HepG2 (cell line): ENCODE results near the gene TMEM255B. TPM values are rescaled to one million over a fixed set of nuclear protein-coding genes. Genes with fewer than 3 reads are reported as not detected.

ENCODE experiments used
- ATAC-seq: fragments of 200-7000 bp; cut with Tn5 transposase; 3 replicates; pipeline ENCODE4 v1.9.1; 2020; ENCODE audit warnings: mild to moderate bottlenecking, moderate library complexity
- BruUV-seq: library from RNA; stranded (reverse); fragments of 400-500 nt; replicated peaks from 2 replicates; lab custom pipeline; 2021; lab: Mats Ljungman, UMichigan
- CTCF ChIA-PET: fragments of 300-600 bp; formaldehyde crosslinking; extraction: SDS; loops from one replicate; lab custom pipeline; 2021; ENCODE audit warnings: low total read pairs, inconsistent platforms, low intra/inter-chr PET ratio; lab: Yijun Ruan, JAX
- POLR2A ChIA-PET: fragments of 350-600 bp; sonication (Branson Sonifier 250); formaldehyde crosslinking; loops from one replicate; lab custom pipeline; 2020; ENCODE audit warnings: antibody characterized with exemption, inconsistent platforms; lab: Yijun Ruan, JAX
- DNase-seq: peaks from one replicate; pipeline ENCODE4 v3.0.0-alpha.2; 2015; ENCODE audit warnings: low spot score
- FAIRE-seq: peaks from 3 replicates; lab custom pipeline; 2011; peaks lifted over from hg19 to GRCh38; lab: Jason Lieb, UNC
- H2AFZ ChIP-seq: one replicate; pipeline ENCODE4 v1.6.1; 2011; ENCODE audit warnings: low read length, inconsistent platforms
- H3K27ac ChIP-seq: fragments of 300-600 bp; 3 replicates; pipeline ENCODE4 v1.8.0; 2011; ENCODE audit warnings: mixed run types, mild to moderate bottlenecking, mixed read lengths, low read length, inconsistent platforms; ENCODE audit not compliant: insufficient read depth; ENCODE audit errors: extremely low read length
- H3K27me3 ChIP-seq, 2 experiments: fragments of 200-600 bp in 1 of 2; 2 replicates in 1 of 2; 3 replicates in 1 of 2; pipeline versions ENCODE4 v1.6.0 to v1.8.0; 2011; ENCODE audit warnings: low read length in 2 of 2, mild to moderate bottlenecking in 2 of 2, moderate library complexity in 2 of 2, inconsistent platforms in 1 of 2; ENCODE audit not compliant: insufficient read depth in 2 of 2, control insufficient read depth in 1 of 2
- H3K36me3 ChIP-seq, 2 experiments: fragments of 200-600 bp in 1 of 2; replicated peaks in 1 of 2; 2 replicates in 1 of 2; 3 replicates in 1 of 2; pipeline versions ENCODE4 v1.5.1 to v1.8.0; 2011; ENCODE audit warnings: low read length in 2 of 2, inconsistent platforms in 1 of 2; ENCODE audit not compliant: insufficient read depth in 2 of 2, control insufficient read depth in 1 of 2
- H3K4me1 ChIP-seq: 2 replicates; pipeline ENCODE4 v1.5.1; 2012; ENCODE audit warnings: low read length, inconsistent platforms; ENCODE audit not compliant: insufficient read depth
- H3K4me2 ChIP-seq: 2 replicates; pipeline ENCODE4 v1.6.0; 2011; ENCODE audit warnings: low read depth, low read length, inconsistent platforms
- H3K4me3 ChIP-seq, 3 experiments: fragments of 200-600 bp in 1 of 3; sonication (generic), shearing (Covaris generic) in 1 of 3; replicated peaks in 1 of 3; 2 replicates each; pipeline ENCODE4 v1.5.1; 2011 to 2016; ENCODE audit warnings: low read length in 3 of 3, inconsistent platforms in 2 of 3, low read depth in 2 of 3, mild to moderate bottlenecking in 2 of 3, control low read depth in 1 of 3, mixed read lengths in 1 of 3; ENCODE audit not compliant: insufficient read depth in 1 of 3
- H3K79me2 ChIP-seq: one replicate; pipeline ENCODE4 v1.6.1; 2011; ENCODE audit warnings: low read length, inconsistent platforms; ENCODE audit not compliant: insufficient read depth
- H3K9ac ChIP-seq: 2 replicates; pipeline ENCODE4 v1.6.0; 2011; ENCODE audit warnings: mild to moderate bottlenecking, low read depth, low read length, inconsistent platforms; ENCODE audit not compliant: insufficient read depth
- H3K9me3 ChIP-seq: 2 replicates; pipeline ENCODE4 v1.5.1; 2012; ENCODE audit warnings: mild to moderate bottlenecking, low read length
- H4K20me1 ChIP-seq: 2 replicates; pipeline ENCODE4 v1.6.0; 2011; ENCODE audit warnings: inconsistent platforms, mild to moderate bottlenecking, low read length, moderate library complexity; ENCODE audit not compliant: insufficient read depth
- CENPX ChIP-seq: sonication (generic); formaldehyde crosslinking; IDR thresholded peaks from 2 replicates; pipeline ENCODE4 v1.9.0; 2021; ENCODE audit warnings: mild to moderate bottlenecking, missing genetic modification reagents, moderate library complexity
- KLF13 ChIP-seq: sonication (generic); formaldehyde crosslinking; IDR thresholded peaks from 2 replicates; pipeline ENCODE4 v1.4.0; 2020; ENCODE audit warnings: mild to moderate bottlenecking, missing genetic modification reagents
- KMT2A ChIP-seq: sonication (generic); formaldehyde crosslinking; IDR thresholded peaks from 2 replicates; pipeline ENCODE4 v1.4.0; 2020; ENCODE audit warnings: missing genetic modification reagents
- NCOA5 ChIP-seq: sonication (generic); formaldehyde crosslinking; IDR thresholded peaks from 2 replicates; pipeline ENCODE4 v1.4.0; 2020; ENCODE audit warnings: missing genetic modification reagents
- NONO ChIP-seq, 2 experiments: fragments of 450-650 bp in 1 of 2; sonication (generic) in 1 of 2; formaldehyde crosslinking in 1 of 2; IDR thresholded peaks in 1 of 2; conservative IDR thresholded peaks in 1 of 2; 2 replicates each; pipeline versions ENCODE4 v1.6.1 to v1.8.0; 2017 to 2022; ENCODE audit warnings: mild to moderate bottlenecking in 1 of 2, missing genetic modification reagents in 1 of 2, moderate library complexity in 1 of 2
- ONECUT2 ChIP-seq: sonication (generic); formaldehyde crosslinking; IDR thresholded peaks from 2 replicates; pipeline ENCODE4 v1.4.0; 2020; ENCODE audit warnings: missing genetic modification reagents
- SATB2 ChIP-seq: sonication (generic); formaldehyde crosslinking; IDR thresholded peaks from 2 replicates; pipeline ENCODE4 v1.5.0; 2020; ENCODE audit warnings: missing genetic modification reagents
- TCF7 ChIP-seq: sonication (generic); IDR thresholded peaks from 2 replicates; pipeline ENCODE4 v1.6.1; 2016; ENCODE audit warnings: antibody characterized with exemption, low read depth
- ZNF17 ChIP-seq: sonication (generic); formaldehyde crosslinking; IDR thresholded peaks from 2 replicates; pipeline ENCODE4 v1.5.0; 2020; ENCODE audit warnings: mild to moderate bottlenecking, missing genetic modification reagents
- ZNF484 ChIP-seq: sonication (generic); formaldehyde crosslinking; IDR thresholded peaks from 2 replicates; pipeline ENCODE4 v1.5.1; 2020; ENCODE audit warnings: mild to moderate bottlenecking, low read depth, missing genetic modification reagents, borderline replicate concordance
- ZSCAN20 ChIP-seq: sonication (generic); formaldehyde crosslinking; IDR thresholded peaks from 2 replicates; pipeline ENCODE4 v1.4.0; 2020; ENCODE audit warnings: missing genetic modification reagents, mild to moderate bottlenecking, borderline replicate concordance
- WGBS: methylation state at CpG from one replicate; pipeline ENCODE4 v1.1.6; 2017; ENCODE audit warnings: low lambda C conversion rate; 5-methylcytosine and 5-hydroxymethylcytosine counted together
- in situ Hi-C: cut with HindIII; loops from 2 replicates; pipeline ENCODE4 v1.10.0; 2017; ENCODE audit warnings: low pct_unique_long_range_greater_than_20kb; ENCODE audit not compliant: extremely low pct_ligation_motif_present
- intact Hi-C: fragments of 100-400 bp; cut with micrococcal nuclease; formaldehyde crosslinking; loops from one replicate; pipeline ENCODE4 v1.10.0; 2022; ENCODE audit not compliant: unreplicated experiment
- polyA plus RNA-seq, 8 experiments: library from polyadenylated mRNA; depleted of rRNA in 3 of 8; stranded (reverse) in 7 of 8; unstranded in 1 of 8; fragments of >200 nt; fragmentation: Illumina TruSeq in 4 of 8; extraction: Trizol in 4 of 8; gene quantifications; 2 replicates each; pipeline versions ENCODE4 v1.2.1 to v1.2.3, GENCODE V29; 2011 to 2016; ENCODE audit warnings: low read depth in 4 of 8, missing spikeins in 1 of 8, mixed read lengths in 1 of 8; ENCODE audit not compliant: insufficient read depth in 1 of 8
- total RNA-seq, 5 experiments: library from RNA; depleted of rRNA; stranded (reverse); fragments of >200 nt; fragmentation: Illumina TruSeq; extraction: Trizol; gene quantifications; 2 replicates each; pipeline ENCODE4 v1.2.3, GENCODE V29; 2016; ENCODE audit warnings: low read depth in 1 of 5

Gene TMEM255B
- total and polyA plus RNA-seq, 2 of the 13 experiments (the other 11 are each of a cell fraction or from before 2014, with no cell fraction given) = not detected

DNA sequence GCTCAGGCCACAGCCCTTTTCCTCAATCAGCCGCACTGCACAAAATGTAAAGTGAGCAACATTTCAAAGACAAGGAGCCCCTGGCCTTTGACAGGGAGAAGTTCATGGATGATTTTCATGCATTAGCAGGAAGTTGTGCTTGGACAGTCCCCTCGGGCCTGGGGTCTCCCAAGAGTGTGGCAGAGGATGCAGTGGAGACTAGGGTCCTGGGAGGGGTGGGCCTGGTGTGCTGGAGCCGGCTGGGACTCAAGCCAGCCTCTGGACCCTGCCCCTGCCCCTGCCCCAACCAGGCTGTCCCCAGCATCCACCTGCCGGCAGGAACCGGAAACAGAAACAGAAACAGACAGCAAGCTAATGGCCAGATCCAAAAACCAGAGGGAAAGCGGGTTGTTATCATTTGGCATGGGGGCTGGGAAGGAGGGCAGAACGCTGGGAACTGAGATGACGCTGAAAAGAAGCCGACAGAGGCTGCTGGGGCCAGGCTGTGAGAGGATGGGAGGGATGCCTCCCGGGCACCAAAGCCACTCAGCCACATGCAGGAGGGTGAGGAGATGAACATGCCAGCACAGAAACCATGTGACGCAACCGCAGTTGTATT lies 102.5 kb downstream of the TMEM255B start:
- Histone ChIP-seq H3K36me3 (no peaks in the 10 kb centered on the region), H4K20me1 (no peaks in the 10 kb centered on the region), H3K4me2 (no peak overlapping the region), H2AFZ (no peak overlapping the region), H3K27me3 (peaks cover 4 to 15% of the 10 kb centered on the region in 2 experiments; a peak in 4 of 5 replicates), H3K9me3 (no peaks in the 10 kb centered on the region), H3K4me3 (no peak overlapping the region), H3K4me1 (peaks cover 45% of the 10 kb centered on the region), H3K27ac (no peak overlapping the region), H3K79me2 (no peaks in the 10 kb centered on the region), H3K9ac (no peak overlapping the region)
- BruUV-seq = no TSS peak
- in situ Hi-C loops = no loop called here
- intact Hi-C loops = no loop called here
- ChIA-PET CTCF (no interaction called here), POLR2A (no interaction called here)
- DNase-seq (no peak), ATAC-seq (no peak), FAIRE-seq (no peak)
- TF ChIP-seq SATB2 (CRISPR knock-in tag) (no peak), CENPX (no peak), NCOA5 (CRISPR knock-in tag) (no peak), KLF13 (CRISPR knock-in tag) (no peak), ZNF484 (CRISPR knock-in tag) (no peak), TCF7 (no peak), ZSCAN20 (no peak), NONO (IDR thresholded peaks at IDR 0.05) (no peak), NONO (CRISPR knock-in tag; conservative IDR thresholded peaks at IDR 0.05) (no peak), ONECUT2 (no peak), ZNF17 (CRISPR knock-in tag) (no peak), KMT2A (no peak)
- WGBS = 50% methylated on average over 11 of the region's 12 CpGs
